ENCODE measurements around the gene ALG2. TPM values are rescaled to one million over a fixed set of nuclear protein-coding genes. Genes with fewer than 3 reads are reported as not detected.

Gene ALG2
- total and polyA plus RNA-seq, 4 donors: 20.6 to 43.6 (median 30.3) TPM

DNA sequence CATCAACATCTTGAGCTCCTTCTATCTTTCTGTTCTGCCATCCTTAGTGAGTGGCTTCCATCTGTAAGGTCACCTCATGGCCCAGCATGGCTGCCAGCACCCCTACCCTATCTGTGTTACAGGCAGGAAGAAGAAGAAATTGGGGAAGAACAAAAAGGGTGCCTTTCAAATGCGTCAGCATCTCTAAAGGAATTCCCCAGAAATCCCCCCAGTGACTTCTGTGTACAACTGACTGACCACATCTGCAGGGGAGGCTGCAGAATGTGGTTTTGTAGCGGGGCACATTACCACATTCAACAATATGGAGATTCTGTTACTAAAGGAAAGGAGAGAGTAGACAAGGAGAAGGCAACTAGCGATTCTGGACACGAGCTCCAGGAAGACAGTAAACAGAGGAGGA, 40.1 kb downstream of the ALG2 start:
- WGBS: 69% methylated on average over 4 of the region's 4 CpGs
- Histone ChIP-seq H3K9me3 (ENCODE audit: control insufficient read depth in 4 of 4, low read length in 3 of 4) (no peaks in the 10 kb centered on the region), H3K27me3 (ENCODE audit: control insufficient read depth in 4 of 4, insufficient read depth in 4 of 4, low read length in 3 of 4) (no peaks in the 10 kb centered on the region), H3K4me3 (ENCODE audit: low read depth in 1 of 3, low read length in 3 of 3) (no peak overlapping the region), H3K4me1 (ENCODE audit: control insufficient read depth in 4 of 4, insufficient read depth in 4 of 4, low read length in 3 of 4) (peaks cover 0 to 8% (median 3%) of the 10 kb centered on the region in 4 donors), H3K36me3 (ENCODE audit: control insufficient read depth in 4 of 4, insufficient read depth in 3 of 4, low read depth in 1 of 4, low read length in 3 of 4) (no peaks in the 10 kb centered on the region), H3K9ac (ENCODE audit: low read depth in 1 of 2, low read length in 2 of 2) (no peak overlapping the region), H3K27ac (ENCODE audit: low read depth in 1 of 2, low read length in 2 of 2) (no peak overlapping the region)
- no peak for DNase-seq (ENCODE audit: low spot score)
- TF ChIP-seq HNF4G (IDR thresholded peaks at IDR 0.05) (no peak), RXRA (IDR thresholded peaks at IDR 0.05) (no peak), NR2F2 (IDR thresholded peaks at IDR 0.05) (no peak), RAD21 (IDR thresholded peaks at IDR 0.05) (no peak), HNF4A (conservative IDR thresholded peaks at IDR 0.05) (no peak), YY1 (IDR thresholded peaks at IDR 0.05) (no peak), GABPA (IDR thresholded peaks at IDR 0.05 in 1 of 2, conservative IDR thresholded peaks at IDR 0.05 in 1 of 2) (no peak)
- TF ChIP-seq, protein P1, sequence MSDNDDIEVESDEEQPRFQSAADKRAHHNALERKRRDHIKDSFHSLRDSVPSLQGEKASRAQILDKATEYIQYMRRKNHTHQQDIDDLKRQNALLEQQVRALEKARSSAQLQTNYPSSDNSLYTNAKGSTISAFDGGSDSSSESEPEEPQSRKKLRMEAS (IDR thresholded peaks at IDR 0.05): no peak
- TF ChIP-seq, protein P2, sequence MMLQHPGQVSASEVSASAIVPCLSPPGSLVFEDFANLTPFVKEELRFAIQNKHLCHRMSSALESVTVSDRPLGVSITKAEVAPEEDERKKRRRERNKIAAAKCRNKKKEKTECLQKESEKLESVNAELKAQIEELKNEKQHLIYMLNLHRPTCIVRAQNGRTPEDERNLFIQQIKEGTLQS (IDR thresholded peaks at IDR 0.05): no peak
- TF ChIP-seq, protein P3, sequence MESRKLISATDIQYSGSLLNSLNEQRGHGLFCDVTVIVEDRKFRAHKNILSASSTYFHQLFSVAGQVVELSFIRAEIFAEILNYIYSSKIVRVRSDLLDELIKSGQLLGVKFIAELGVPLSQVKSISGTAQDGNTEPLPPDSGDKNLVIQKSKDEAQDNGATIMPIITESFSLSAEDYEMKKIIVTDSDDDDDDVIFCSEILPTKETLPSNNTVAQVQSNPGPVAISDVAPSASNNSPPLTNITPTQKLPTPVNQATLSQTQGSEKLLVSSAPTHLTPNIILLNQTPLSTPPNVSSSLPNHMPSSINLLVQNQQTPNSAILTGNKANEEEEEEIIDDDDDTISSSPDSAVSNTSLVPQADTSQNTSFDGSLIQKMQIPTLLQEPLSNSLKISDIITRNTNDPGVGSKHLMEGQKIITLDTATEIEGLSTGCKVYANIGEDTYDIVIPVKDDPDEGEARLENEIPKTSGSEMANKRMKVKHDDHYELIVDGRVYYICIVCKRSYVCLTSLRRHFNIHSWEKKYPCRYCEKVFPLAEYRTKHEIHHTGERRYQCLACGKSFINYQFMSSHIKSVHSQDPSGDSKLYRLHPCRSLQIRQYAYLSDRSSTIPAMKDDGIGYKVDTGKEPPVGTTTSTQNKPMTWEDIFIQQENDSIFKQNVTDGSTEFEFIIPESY (IDR thresholded peaks at IDR 0.05): no peak

DNA sequence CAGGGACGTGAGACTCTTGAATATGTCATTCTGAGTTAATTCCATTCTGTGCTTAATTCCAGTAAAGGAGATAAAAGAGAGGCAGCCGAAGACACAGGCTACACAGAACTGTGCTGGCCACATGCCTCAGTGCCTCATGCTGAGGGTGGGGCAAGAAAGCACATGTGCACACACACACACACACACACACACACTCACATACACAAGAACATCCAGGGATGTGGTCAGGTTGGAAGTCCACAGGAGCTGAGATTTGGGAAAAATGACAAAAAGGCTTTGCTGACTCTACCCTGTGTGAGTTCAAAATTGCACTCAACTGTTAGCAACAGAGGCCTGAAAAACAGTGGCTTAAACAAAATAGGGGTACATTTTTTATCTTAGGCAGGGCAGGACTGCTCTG, 40.5 kb downstream of the ALG2 start:
- Histone ChIP-seq H3K4me3 (ENCODE audit: low read depth in 1 of 3, low read length in 3 of 3) (no peak overlapping the region), H3K9me3 (ENCODE audit: control insufficient read depth in 4 of 4, low read length in 3 of 4) (no peaks in the 10 kb centered on the region), H3K9ac (ENCODE audit: low read depth in 1 of 2, low read length in 2 of 2) (no peak overlapping the region), H3K27me3 (ENCODE audit: control insufficient read depth in 4 of 4, insufficient read depth in 4 of 4, low read length in 3 of 4) (no peaks in the 10 kb centered on the region), H3K36me3 (ENCODE audit: control insufficient read depth in 4 of 4, insufficient read depth in 3 of 4, low read depth in 1 of 4, low read length in 3 of 4) (no peaks in the 10 kb centered on the region), H3K27ac (ENCODE audit: low read depth in 1 of 2, low read length in 2 of 2) (no peak overlapping the region), H3K4me1 (ENCODE audit: control insufficient read depth in 4 of 4, insufficient read depth in 4 of 4, low read length in 3 of 4) (peaks cover 0 to 8% (median 3%) of the 10 kb centered on the region in 4 donors)
- WGBS: 86% methylated on average over 2 of the region's 2 CpGs
- no peak for DNase-seq (ENCODE audit: low spot score)
- TF ChIP-seq, protein P1 (IDR thresholded peaks at IDR 0.05): no peak
- TF ChIP-seq HNF4A (conservative IDR thresholded peaks at IDR 0.05) (no peak), FOXA1 (IDR thresholded peaks at IDR 0.05) (no peak)

DNA sequence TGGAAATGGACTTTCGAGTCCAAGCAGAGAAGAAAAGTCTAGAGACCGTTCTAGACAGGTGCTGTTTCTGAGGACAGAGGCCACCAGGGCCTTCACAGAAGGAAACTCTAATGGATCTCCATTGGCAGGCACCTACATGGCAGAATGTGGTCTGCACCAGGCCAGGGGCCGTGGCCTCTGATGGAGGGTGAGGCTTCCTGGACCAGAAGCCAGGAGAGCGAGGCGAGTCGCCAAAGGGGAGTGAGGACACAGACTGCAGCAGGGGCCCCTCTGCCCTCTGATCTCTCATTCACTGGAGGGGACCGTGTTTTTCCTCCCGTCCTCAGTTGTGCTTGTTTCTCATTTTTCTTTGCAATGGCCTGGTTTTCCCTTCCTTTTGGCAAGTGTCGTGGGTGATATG, 41.1 kb downstream of the ALG2 start:
- Histone ChIP-seq H3K4me3 (ENCODE audit: low read depth in 1 of 3, low read length in 3 of 3) (no peak overlapping the region), H3K9me3 (ENCODE audit: control insufficient read depth in 4 of 4, low read length in 3 of 4) (no peaks in the 10 kb centered on the region), H3K9ac (ENCODE audit: low read depth in 1 of 2, low read length in 2 of 2) (no peak overlapping the region), H3K4me1 (ENCODE audit: control insufficient read depth in 4 of 4, insufficient read depth in 4 of 4, low read length in 3 of 4) (peaks cover 0 to 8% (median 3%) of the 10 kb centered on the region in 4 donors), H3K27ac (ENCODE audit: low read depth in 1 of 2, low read length in 2 of 2) (no peak overlapping the region), H3K27me3 (ENCODE audit: control insufficient read depth in 4 of 4, insufficient read depth in 4 of 4, low read length in 3 of 4) (no peaks in the 10 kb centered on the region), H3K36me3 (ENCODE audit: control insufficient read depth in 4 of 4, insufficient read depth in 3 of 4, low read depth in 1 of 4, low read length in 3 of 4) (no peaks in the 10 kb centered on the region)
- TF ChIP-seq, protein P3 (IDR thresholded peaks at IDR 0.05): no peak
- TF ChIP-seq EGR1 (IDR thresholded peaks at IDR 0.05; ENCODE audit: low read depth in 2 of 2) (no peak), NR2F2 (IDR thresholded peaks at IDR 0.05) (no peak), HNF4A (conservative IDR thresholded peaks at IDR 0.05) (no peak), FOXA2 (IDR thresholded peaks at IDR 0.05) (no peak), RAD21 (IDR thresholded peaks at IDR 0.05) (no peak), JUND (IDR thresholded peaks at IDR 0.05) (no peak)
- TF ChIP-seq, protein P1 (IDR thresholded peaks at IDR 0.05): no peak
- TF ChIP-seq, protein P2 (IDR thresholded peaks at IDR 0.05): no peak
- 88% methylated on average over 9 of the region's 9 CpGs for WGBS
- no peak for DNase-seq (ENCODE audit: low spot score)

Measured in liver (tissue), 9 donors.